Caki2 (cell line): ENCODE data around the gene CDK5R1. TPM values are rescaled to one million over a fixed set of nuclear protein-coding genes. Genes with fewer than 3 reads are reported as not detected.

Experiments
- DNase-seq: peaks from one replicate; pipeline ENCODE4 v3.0.0-alpha.2; 2015; ENCODE audit warnings: low read depth
- in situ Hi-C: cut with HindIII; loops from 2 replicates; pipeline ENCODE4 v1.10.0; 2016; ENCODE audit warnings: low sequenced_read_pairs, low pct_unique_long_range_greater_than_20kb, mixed read lengths
- total RNA-seq: library from RNA; depleted of rRNA; stranded (reverse); fragments of >200 nt; shearing (Covaris generic); gene quantifications from 2 replicates; pipeline ENCODE4 v1.2.3, GENCODE V29; 2014; ENCODE audit warnings: low replicate concordance

The CDK5R1 gene
- total RNA-seq, 1 experiment from 2014 or later, result 4.5 TPM

- DNase-seq, result no peak
- in situ Hi-C loops, result no loop called here
Measured at GRCh38 chr17:32504166-32504990, 17.6 kb downstream of the CDK5R1 start.

- in situ Hi-C loops, result no loop called here
- no peak for DNase-seq
Measured at GRCh38 chr17:32508926-32509325, 22.1 kb downstream of the CDK5R1 start.

- DNase-seq, result no peak
- in situ Hi-C loops, result no loop called here
Measured at GRCh38 chr17:32510466-32510865, 23.7 kb downstream of the CDK5R1 start.

- no peak for DNase-seq
- in situ Hi-C loops, result no loop called here
Measured at GRCh38 chr17:32512328-32512727, 25.5 kb downstream of the CDK5R1 start.

- DNase-seq, result no peak
- in situ Hi-C loops, result no loop called here
Measured at GRCh38 chr17:32513579-32513978, 26.8 kb downstream of the CDK5R1 start.

- DNase-seq, result no peak
- in situ Hi-C loops, result no loop called here
Measured at GRCh38 chr17:32514606-32515005, 27.8 kb downstream of the CDK5R1 start.

- in situ Hi-C loops, result no loop called here
- no peak for DNase-seq
Measured at GRCh38 chr17:32515677-32516383, 29.0 kb downstream of the CDK5R1 start.

GRCh38 chr17:32516450-32516849 is 29.7 kb downstream of the CDK5R1 start:
- in situ Hi-C loops, result no loop called here
- DNase-seq, result no peak

- in situ Hi-C loops, result no loop called here
- DNase-seq, result no peak
Measured at GRCh38 chr17:32516940-32517701, 30.3 kb downstream of the CDK5R1 start.

GRCh38 chr17:32517982-32518381 is 31.2 kb downstream of the CDK5R1 start:
- in situ Hi-C loops, result no loop called here
- no peak for DNase-seq

GRCh38 chr17:32518646-32519227 is 31.9 kb downstream of the CDK5R1 start:
- no peak for DNase-seq

GRCh38 chr17:32519228-32520103 is 32.7 kb downstream of the CDK5R1 start:
- DNase-seq, result peak; percentile 23
- in situ Hi-C loops, result no loop called here

More at GRCh38 chr17:32518646-32519227, 31.9 kb downstream of the CDK5R1 start:
- in situ Hi-C loops, result no loop called here

- in situ Hi-C loops, result no loop called here
- DNase-seq, result peak; percentile 12
Measured at GRCh38 chr17:32520104-32520701, 33.4 kb downstream of the CDK5R1 start.

GRCh38 chr17:32520737-32521404 is 34.1 kb downstream of the CDK5R1 start:
- in situ Hi-C loops, result no loop called here
- no peak for DNase-seq

- no peak for DNase-seq
- in situ Hi-C loops, result no loop called here
Measured at GRCh38 chr17:32523017-32523680, 36.4 kb downstream of the CDK5R1 start.

- DNase-seq, result no peak
- in situ Hi-C loops, result no loop called here
Measured at GRCh38 chr17:32523827-32524552, 37.2 kb downstream of the CDK5R1 start.
